Measurements from ENCODE around the gene ESPNL.
"Not testable (repeated sequence)": the region's sequence is repeated elsewhere in the genome, so short reads cannot be mapped to it uniquely, and the experiment has no call there.

The ESPNL gene

DNA sequence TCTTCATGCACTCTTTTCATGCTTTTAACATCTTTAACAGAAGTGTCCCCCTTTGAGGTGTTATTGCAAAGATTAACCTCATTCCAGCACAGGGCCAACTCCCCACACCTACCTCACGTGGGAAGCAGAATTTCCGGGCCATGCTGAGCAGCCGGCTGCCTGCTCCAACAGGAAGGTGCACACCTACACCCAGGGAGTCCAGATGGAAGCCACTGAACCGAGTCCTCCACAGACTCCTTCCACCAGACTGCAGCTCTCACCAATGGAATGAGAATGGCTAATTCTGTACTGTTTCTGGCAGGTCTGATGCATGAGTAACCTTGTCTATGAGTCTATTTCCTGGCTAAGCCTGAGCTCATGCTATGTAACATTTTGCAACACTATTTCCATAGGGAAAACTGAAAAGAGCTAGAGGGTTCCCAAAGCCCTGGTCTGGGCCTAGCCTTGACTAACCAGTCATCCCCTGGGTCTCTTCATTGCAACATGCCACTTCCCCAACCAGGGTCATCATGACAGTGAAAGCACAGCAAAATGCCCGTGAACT, 69.6 kb downstream of the ESPNL start:
- no peak for DNase-seq (ENCODE audit: low spot score)

DNA sequence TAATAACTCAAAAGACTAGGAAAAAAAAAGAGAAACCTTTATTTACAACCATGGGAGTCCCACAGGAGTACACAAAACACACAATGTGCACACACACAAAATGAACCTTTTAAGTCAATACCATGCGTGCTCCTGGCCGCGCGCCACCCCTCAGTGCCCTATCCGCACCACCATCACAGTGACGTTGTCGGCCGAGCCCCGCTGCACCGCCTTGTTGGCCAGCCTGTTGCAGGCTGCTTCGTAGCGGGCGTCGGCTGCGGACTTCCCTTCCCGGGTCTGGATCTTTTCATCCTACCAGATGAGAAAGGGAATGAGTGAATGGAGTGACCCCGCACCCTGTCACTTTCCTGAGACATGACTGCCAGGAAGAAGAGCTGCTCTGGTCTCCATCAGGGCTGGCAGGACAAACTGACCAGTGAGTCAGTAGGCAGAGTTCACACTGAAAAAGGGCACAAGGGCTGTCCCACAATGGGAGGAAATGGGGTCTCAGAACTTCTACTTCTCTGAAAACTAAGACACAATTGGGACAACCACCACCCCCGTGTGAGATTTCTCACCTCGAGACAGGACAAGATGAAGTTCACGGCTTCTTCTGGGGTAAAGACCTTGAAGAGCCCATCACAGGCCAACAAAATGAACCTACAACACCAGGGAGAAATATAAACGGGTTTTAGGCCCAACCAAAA, 70.4 kb downstream of the ESPNL start:
- no peak for DNase-seq (ENCODE audit: low spot score)

DNA sequence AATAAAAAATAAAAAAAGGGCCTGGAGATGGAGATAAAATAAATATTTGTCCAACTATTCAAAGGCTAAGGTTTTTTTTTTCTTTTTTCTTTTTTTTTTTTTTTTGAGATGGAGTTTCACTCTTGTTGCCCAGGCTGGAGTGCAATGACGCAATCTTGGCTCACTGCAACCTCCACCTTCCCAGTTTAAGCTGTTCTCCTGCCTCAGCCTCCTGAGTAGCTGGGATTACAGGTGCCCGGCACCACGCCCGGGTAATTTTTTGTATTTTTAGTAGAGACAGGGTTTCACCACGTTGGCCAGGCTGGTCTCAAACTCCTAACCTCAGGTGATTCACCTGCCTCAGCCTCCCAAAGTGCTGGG, 70.9 kb downstream of the ESPNL start:
- not testable (repeated sequence) for DNase-seq (ENCODE audit: low spot score)

DNA sequence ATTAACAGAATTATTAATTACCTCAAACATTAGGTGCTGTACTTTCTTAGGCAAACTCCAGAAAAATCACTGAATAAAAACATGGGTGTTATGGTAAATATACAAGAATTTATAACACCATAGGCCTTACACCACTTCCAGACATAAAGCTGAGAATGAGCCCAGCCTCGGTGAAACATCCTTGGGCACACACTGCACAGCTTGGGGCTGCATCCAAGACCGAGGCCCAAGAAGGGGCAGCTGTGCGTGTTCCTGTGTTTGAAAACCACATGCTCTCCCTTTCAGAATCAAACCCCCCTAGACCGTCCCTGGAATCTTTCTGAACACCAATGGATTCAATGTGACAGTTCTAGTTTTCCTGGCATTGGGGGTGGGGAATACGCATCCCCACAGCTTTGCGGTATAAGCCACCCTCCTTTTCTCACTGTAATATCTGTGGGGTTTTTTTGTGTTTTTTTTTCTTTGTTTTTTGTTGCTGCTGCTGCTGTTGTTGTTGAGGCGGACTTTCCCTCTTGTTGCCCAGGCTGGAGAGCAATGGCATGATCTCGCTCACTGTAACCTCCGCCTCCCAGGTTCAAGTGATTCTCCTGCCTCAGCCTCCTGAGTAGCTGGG, 71.5 kb downstream of the ESPNL start:
- no peak for DNase-seq (ENCODE audit: low spot score)

DNA sequence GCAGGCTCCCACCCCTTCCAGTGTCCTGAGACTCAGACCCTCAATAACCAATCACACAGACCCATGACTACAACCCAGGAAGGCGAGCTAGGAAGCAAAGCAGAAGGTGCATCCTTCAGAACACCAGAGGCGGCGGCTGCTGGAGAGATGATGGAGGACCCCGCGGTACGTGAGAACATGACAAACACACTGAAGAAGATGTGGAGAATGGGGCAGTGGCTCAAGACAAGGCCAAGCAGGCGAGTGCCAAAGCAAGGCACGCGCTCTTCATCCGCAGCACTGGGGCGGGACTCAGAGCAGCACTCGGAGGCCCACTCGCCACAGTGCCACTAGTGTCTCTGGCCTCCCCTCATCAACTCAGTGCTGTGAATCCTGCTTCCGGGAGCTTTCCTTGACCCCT, 72.3 kb downstream of the ESPNL start:
- no peak for DNase-seq (ENCODE audit: low spot score)

DNA sequence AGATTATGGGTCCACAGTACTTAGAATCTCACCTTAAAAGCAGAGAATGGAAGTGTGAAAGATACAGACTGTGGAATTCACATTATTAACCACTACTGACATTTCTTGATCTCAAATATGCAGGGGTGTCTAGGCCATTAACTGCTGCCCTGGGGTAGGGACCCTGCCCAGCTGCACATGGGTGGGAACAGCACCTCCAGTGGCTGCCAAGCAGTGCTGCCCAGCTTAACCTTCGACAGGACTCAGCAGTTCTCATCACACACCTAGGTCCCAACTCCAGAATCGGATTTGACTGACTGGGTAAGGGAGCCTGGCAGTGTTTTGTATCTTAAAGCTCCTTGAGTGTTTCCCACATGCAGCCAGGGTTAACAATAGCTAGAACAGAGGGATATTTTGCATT, 73.6 kb downstream of the ESPNL start:
- no peak for DNase-seq (ENCODE audit: low spot score)

DNA sequence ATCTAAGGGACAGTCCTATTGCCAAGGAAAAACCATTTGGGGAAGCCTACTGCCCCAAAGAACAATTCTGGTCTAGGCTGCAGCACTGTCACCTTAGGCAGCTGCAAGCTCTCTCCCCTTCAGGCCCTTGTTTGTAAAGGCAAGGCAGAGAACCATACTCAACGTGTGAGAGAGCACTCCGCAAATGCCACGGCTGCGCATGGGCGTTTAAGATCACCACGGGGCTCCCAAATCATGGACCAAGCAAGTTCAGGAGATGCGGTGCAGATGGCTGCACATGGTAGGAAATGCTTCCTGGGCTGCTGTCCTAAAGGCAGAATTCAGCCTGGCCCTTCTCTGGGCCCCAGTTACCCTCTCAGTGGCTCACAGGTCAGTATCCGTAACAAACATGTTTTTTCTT, 74.2 kb downstream of the ESPNL start:
- DNase-seq (ENCODE audit: low spot score), result no peak

DNA sequence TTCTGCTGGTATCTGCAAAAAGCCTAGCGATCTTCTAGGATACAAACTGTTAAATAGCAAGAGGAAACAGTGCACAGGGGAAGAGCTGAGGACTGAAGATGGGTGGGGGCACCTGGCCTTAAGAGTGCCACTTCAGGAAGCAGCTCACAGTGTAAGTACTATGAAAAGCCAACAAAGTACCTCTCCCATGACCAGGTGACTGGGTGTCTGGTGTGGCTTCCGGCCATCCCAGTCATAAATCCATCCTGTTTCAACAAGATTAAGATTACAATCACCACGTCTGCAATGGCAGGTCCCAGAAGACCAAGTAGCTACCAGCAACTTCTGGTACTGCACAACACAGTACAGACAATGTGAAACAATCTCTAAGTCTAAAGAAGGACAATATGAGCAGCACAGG, 74.6 kb downstream of the ESPNL start:
- no peak for DNase-seq (ENCODE audit: low spot score)

DNA sequence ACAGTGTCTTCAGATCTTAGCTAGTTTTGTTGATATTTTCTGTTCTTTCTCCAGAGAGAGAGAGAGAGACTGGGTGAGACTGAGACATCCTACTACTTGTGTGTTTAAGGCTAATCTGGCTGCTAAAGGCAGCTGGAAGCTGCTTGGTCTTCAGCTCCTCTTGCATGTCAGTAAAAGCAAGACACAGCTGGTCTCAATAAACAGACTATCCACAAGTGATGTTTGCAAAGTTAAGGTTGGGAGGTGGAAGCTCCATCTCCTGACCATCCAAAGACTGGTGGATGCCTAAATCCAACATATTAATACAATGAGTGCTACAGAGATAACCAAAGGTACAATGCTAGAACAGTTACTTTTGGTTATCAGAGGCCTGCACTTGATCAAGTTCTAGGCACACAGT, 76.5 kb downstream of the ESPNL start:
- no peak for DNase-seq (ENCODE audit: low spot score)

DNA sequence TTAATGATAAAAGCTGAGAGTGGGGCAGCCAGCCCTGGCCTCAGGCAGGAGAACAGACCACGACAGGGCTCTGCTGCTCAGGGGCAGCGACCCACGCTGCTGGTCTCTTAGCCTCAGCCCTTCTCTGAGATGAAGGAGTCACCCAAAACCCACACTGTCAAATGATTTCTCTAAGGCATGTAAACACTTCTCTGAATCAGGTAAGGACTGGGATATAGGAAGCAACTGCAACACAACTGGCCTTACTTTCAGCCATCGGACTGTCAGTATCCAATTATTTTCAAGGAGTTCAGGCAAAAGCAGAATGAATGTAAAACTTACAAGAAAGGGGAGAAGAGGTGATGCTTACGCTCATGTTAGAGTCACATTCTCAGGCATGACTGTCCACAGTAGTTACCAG, 80.4 kb downstream of the ESPNL start:
- no peak for DNase-seq (ENCODE audit: low spot score)

DNA sequence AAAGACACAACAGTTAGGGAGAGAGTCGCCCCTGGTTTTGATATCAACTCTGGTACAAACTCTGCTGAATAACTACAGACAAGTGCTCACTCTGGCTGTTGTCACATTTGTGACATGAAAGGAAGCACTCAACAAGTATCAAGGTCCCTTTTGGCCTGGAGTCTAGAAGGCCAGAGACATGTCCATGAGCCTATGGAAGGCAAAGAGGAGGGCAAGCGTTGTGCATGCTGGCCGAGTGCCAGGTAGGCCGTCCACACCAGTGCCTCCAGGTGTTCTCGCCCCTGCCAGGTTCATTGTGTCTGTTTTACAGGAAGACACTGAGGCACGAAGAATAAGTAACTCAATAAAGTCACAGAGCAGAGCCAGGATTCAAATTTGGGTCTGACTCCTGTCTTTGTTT, 82.2 kb downstream of the ESPNL start:
- DNase-seq (ENCODE audit: low spot score), result no peak

All from SW480 (cell line).